LNCaP clone FGC (cell line): ENCODE results near the gene ASIC1.

Experiments
- DNase-seq: peaks from one replicate; pipeline ENCODE4 v3.0.0-alpha.2; 2011; ENCODE audit warnings: low read depth
- H3K4me3 ChIP-seq: 2 replicates; pipeline ENCODE4 v1.5.1; 2011; ENCODE audit warnings: mild to moderate bottlenecking, low read depth, low read length, control low read depth
- CTCF ChIP-seq: IDR thresholded peaks from 2 replicates; pipeline ENCODE4 v1.5.1; 2012; ENCODE audit warnings: mild to moderate bottlenecking; ENCODE audit not compliant: control insufficient read depth, insufficient read depth; ENCODE audit errors: extremely low read depth

ASIC1 gene

GRCh38 chr12:50060120-50060468 lies 2.7 kb downstream of the ASIC1 start:
- DNase-seq = no peak
- no peak overlapping the region for H3K4me3 ChIP-seq
- TF ChIP-seq CTCF = no peak

DNA sequence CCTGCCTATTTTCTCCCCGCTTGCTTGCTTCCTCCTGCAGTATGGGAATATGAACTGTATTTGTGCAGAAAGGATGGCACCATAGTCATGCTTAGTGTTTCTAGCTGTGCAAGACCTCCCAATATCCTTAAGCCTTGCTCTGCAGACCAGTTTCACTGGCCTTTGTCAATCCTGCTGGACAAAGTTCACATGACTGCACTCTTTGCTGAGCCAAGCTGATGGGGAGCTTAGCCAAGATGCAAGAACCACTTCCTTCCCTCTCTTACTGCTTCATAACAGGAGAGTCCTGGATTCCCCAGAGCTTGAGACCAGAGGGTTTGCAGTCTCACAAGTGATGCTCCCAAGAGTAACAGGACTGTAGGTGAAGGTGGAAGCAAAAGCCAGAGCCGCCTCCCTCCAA lies 3.8 kb downstream of the ASIC1 start:
- DNase-seq = no peak
- no peak overlapping the region for H3K4me3 ChIP-seq
- no peak for TF ChIP-seq CTCF

DNA sequence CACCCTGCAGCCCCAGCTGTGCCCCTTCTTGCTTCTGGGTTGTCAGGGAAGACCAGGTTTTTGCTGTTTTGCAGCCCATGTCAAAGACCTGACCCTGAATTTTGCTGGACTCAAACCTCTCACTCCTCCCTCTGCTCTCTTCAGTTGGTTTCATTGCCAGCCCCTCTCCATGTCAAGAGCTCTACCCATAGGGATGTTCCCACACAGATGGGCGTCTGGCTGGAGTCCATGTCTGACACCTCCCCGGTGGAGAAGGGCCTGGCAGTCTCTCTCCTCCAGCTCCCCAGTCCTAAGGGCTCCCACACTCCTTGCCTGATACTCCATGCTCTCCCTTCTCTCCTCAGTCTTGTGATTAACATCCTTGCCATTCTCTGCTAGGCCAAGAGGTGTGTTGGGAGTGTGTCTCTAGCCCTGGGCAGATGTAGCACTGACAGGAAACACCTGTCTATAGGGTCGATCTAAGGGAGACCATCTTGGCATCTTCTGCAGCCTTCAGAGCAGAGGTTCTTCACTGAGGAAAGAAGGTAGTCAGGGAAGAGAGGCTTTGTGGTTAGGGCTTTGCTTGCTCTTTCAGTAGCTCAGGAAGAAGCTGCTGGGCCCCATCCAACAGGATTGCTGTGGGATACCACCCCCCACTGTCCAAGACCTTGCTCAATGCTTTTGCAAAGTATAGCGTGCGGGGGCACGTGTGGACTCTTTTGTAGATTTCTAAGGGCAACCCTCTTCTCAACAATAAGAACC lies 4.7 kb downstream of the ASIC1 start:
- no peak for DNase-seq
- TF ChIP-seq CTCF = no peak
- H3K4me3 ChIP-seq = no peak overlapping the region

DNA sequence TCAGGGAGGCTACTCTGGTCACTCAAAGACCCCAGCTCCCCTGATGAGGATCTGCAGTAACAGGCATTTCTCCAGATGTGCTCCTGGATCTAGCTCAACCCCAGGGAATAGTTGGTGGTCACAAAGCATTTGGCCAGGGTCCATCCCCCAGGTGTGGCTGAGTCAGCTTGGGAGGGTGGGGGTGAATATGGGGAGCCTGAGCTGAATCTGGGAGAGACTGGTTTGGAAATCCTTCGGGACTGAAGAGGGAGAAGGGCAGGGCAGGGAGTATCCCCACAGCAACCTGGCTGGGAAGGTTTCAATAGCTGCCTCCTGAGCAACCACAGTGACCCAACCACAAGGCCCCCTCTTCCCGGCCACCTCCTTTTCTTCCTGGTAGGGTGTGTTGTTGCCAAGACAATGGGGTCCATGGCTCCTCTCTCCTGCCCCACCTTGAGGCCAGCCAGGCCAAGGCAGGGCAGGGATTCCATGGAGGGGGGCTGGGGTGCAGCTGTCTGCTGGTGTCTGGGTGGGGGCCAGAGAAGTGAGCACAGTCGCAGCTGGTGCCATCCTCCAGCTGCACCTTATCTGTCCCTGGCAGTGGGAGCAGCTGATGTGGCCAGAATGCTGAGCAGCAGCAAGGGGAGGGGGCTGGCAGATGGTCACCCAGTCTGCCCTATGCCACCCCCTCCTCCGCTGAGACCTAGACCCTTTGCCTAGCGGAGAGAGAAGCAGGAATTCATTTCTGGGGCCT lies 5.5 kb downstream of the ASIC1 start:
- TF ChIP-seq CTCF = no peak
- DNase-seq = no peak
- no peak overlapping the region for H3K4me3 ChIP-seq

DNA sequence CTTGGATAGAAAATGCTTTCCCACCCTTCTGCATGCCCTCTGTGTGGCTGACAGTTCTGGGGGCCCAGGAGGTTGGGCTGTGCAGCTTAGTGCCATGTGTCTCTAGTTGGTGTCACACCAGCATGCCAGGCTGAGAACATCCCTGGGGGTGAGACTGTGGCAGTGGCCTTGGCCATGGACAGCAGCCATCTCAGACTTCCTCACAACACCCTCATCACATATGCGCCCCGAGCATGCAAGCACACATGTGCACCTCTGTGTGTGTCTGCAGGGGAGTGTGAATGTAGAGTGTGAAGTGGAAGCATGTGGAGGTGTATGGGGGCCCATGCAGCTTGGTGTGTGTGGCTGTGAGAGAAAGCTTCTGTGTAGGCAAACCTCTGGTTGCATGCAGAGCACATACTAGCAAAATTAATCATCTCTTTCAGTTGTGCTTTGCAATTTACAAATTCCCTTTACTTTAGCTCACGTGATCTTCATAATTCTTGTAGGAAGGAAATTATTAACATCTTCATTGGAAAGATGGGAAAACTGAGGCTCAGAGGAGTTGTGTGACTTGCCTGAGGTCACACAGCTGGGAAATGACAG lies 8.4 kb downstream of the ASIC1 start:
- no peak overlapping the region for H3K4me3 ChIP-seq
- TF ChIP-seq CTCF = no peak
- no peak for DNase-seq

DNA sequence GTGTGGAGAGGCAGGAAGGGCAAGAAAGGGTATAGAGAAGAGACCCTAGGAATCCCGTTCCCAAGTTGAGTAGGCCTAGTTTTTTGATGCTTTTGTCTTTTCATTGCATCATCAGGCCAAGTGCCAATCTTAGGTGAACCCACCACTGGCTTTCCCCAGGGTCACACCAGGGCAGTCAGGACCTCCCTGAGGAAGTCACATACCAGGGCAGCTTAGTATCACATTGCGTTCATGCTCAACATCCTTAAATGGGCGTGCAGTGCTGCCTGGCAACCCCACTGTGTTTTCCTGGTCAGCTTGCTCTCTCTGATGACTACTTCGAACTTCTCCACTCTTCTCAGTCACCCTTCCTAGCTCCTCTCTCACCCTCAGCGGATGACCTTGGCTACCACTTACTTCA lies 9.0 kb downstream of the ASIC1 start:
- no peak for TF ChIP-seq CTCF
- H3K4me3 ChIP-seq = no peak overlapping the region
- no peak for DNase-seq
